OCI-LY3 (cell line): ENCODE data around the gene HOXA7.
A peak's percentile ranks its signal among the peaks of the same experiment; 100 is the strongest.

Source experiments
- H2AFZ ChIP-seq: fragments of 200-600, 300-600 bp; shearing (Covaris generic); 2 replicates; pipeline ENCODE4 v1.6.0; 2014; ENCODE audit warnings: antibody characterized with exemption, low read depth, low read length
- H3K27ac ChIP-seq: fragments of 200-600, 300-600 bp; sonication (generic); 2 replicates; pipeline ENCODE4 v1.5.1; 2014; ENCODE audit warnings: mild to moderate bottlenecking, low read length, moderate library complexity, mixed read lengths
- H3K27me3 ChIP-seq: fragments of 200-600, 300-600 bp; sonication (generic); 2 replicates; pipeline ENCODE4 v1.6.1; 2014; ENCODE audit warnings: low read depth, low read length, mixed read lengths
- H3K36me3 ChIP-seq: fragments of 200-600, 300-600 bp; sonication (generic); replicated peaks from 2 replicates; pipeline ENCODE3; 2014; ENCODE audit warnings: low read depth, low read length, mixed read lengths
- H3K4me1 ChIP-seq: fragments of 300-600, 200-600 bp; sonication (generic); 2 replicates; pipeline ENCODE4 v1.6.1; 2014; ENCODE audit warnings: low read length, mixed read lengths
- H3K4me2 ChIP-seq: fragments of 200-600, 300-600 bp; sonication (generic); 2 replicates; pipeline ENCODE4 v1.6.1; 2014; ENCODE audit warnings: low read length, mixed read lengths
- H3K4me3 ChIP-seq: fragments of 300-600, 200-600 bp; sonication (generic); 2 replicates; pipeline ENCODE4 v1.5.1; 2014; ENCODE audit warnings: antibody characterized with exemption, mild to moderate bottlenecking, low read length, moderate library complexity
- H3K79me2 ChIP-seq: fragments of 300-600, 200-600 bp; shearing (Covaris generic); 2 replicates; pipeline ENCODE4 v1.6.1; 2014; ENCODE audit warnings: mild to moderate bottlenecking, low read length, mixed read lengths
- H3K9ac ChIP-seq: fragments of 300-600, 200-600 bp; shearing (Covaris generic); 2 replicates; pipeline ENCODE4 v1.6.0; 2014; ENCODE audit warnings: mild to moderate bottlenecking, low read length, moderate library complexity
- H3K9me3 ChIP-seq: fragments of 200-600, 300-600 bp; shearing (Covaris generic); 2 replicates; pipeline ENCODE4 v1.6.1; 2014; ENCODE audit warnings: low read length, mixed read lengths; ENCODE audit not compliant: insufficient read depth
- H4K20me1 ChIP-seq: fragments of 200-600, 300-600 bp; sonication (generic); 2 replicates; pipeline ENCODE4 v1.6.1; 2016; ENCODE audit warnings: low read length, mixed read lengths; ENCODE audit not compliant: insufficient read depth
- CTCF ChIP-seq: fragments of 200-600, 300-600 bp; sonication (generic); IDR thresholded peaks from 2 replicates; pipeline ENCODE4 v1.5.1; 2014; ENCODE audit warnings: antibody characterized with exemption, low read length, low read depth
- EZH2phosphoT487 ChIP-seq: fragments of 200-600 bp; shearing (Covaris generic); IDR thresholded peaks from 2 replicates; pipeline ENCODE4 v1.6.1; 2018; ENCODE audit warnings: antibody characterized with exemption, mixed run types, low read depth

The HOXA7 gene

GRCh38 chr7:27198138-27198841, 41.8 kb upstream of the HOXA7 start:
- H3K27ac ChIP-seq, result no peak overlapping the region
- no peaks in the 10 kb centered on the region for H3K27me3 ChIP-seq

GRCh38 chr7:27197137-27198042, 40.9 kb upstream of the HOXA7 start:
- Histone ChIP-seq H3K4me2 (no peak overlapping the region), H3K27me3 (no peaks in the 10 kb centered on the region), H3K9ac (no peak overlapping the region), H2AFZ (no peak overlapping the region), H4K20me1 (no peaks in the 10 kb centered on the region), H3K9me3 (no peaks in the 10 kb centered on the region), H3K4me1 (peaks cover 14% of the 10 kb centered on the region), H3K4me3 (no peak overlapping the region), H3K27ac (no peak overlapping the region), H3K79me2 (no peaks in the 10 kb centered on the region), H3K36me3 (no peaks in the 10 kb centered on the region)
- TF ChIP-seq CTCF, result no peak
- no peak for TF ChIP-seq EZH2phosphoT487

More at GRCh38 chr7:27198138-27198841, 41.8 kb upstream of the HOXA7 start:
- H3K4me1 ChIP-seq, result peaks cover 14% of the 10 kb centered on the region
- H3K9me3 ChIP-seq, result no peaks in the 10 kb centered on the region
- no peaks in the 10 kb centered on the region for H3K36me3 ChIP-seq
- no peaks in the 10 kb centered on the region for H4K20me1 ChIP-seq
- no peak overlapping the region for H3K4me3 ChIP-seq
- H2AFZ ChIP-seq, result no peak overlapping the region
- no peak overlapping the region for H3K9ac ChIP-seq
- TF ChIP-seq EZH2phosphoT487, result no peak
- TF ChIP-seq CTCF, result no peak
- no peaks in the 10 kb centered on the region for H3K79me2 ChIP-seq
- H3K4me2 ChIP-seq, result no peak overlapping the region

GRCh38 chr7:27196287-27196767, 39.9 kb upstream of the HOXA7 start:
- H2AFZ ChIP-seq, result no peak overlapping the region
- no peaks in the 10 kb centered on the region for H3K27me3 ChIP-seq
- no peak overlapping the region for H3K27ac ChIP-seq
- TF ChIP-seq CTCF, result peak; percentile 78
- TF ChIP-seq EZH2phosphoT487, result no peak
- peak overlapping the region; percentile 47; the same call in 1 of the 2 replicates for H3K4me2 ChIP-seq
- no peaks in the 10 kb centered on the region for H3K79me2 ChIP-seq
- H3K36me3 ChIP-seq, result no peaks in the 10 kb centered on the region
- peaks cover 7% of the 10 kb centered on the region for H3K4me1 ChIP-seq
- H3K9ac ChIP-seq, result no peak overlapping the region
- H3K4me3 ChIP-seq, result no peak overlapping the region
- H4K20me1 ChIP-seq, result no peaks in the 10 kb centered on the region
- H3K9me3 ChIP-seq, result no peaks in the 10 kb centered on the region
